HEK293 (cell line): ENCODE measurements around the gene CDCA5.

ENCODE experiments used
- CTCF ChIA-PET: fragments of 350-600 bp; formaldehyde crosslinking; extraction: SDS; loops from one replicate; lab custom pipeline; 2021; ENCODE audit warnings: antibody characterized with exemption; lab: Yijun Ruan, JAX
- POLR2A ChIA-PET: fragments of 300-600 bp; formaldehyde crosslinking; extraction: SDS; loops from one replicate; lab custom pipeline; 2020; ENCODE audit warnings: antibody characterized with exemption, inconsistent platforms; lab: Yijun Ruan, JAX
- H3K27ac ChIP-seq: fragments of 200-500 bp; sonication (Bioruptor generic); 2 replicates; pipeline ENCODE4 v1.5.1; 2014; ENCODE audit warnings: low read depth, low read length, control low read depth, inconsistent platforms; ENCODE audit errors: extremely low read depth
- H3K36me3 ChIP-seq, 2 experiments: fragments of 200-500 bp in 1 of 2; sonication (Bioruptor generic) in 1 of 2; 1 replicate in 1 of 2; 2 replicates in 1 of 2; pipeline ENCODE4 v1.5.1; 2014 to 2017; ENCODE audit warnings: inconsistent platforms in 2 of 2, low read length in 2 of 2; ENCODE audit not compliant: control insufficient read depth in 2 of 2, insufficient read depth in 1 of 2
- H3K4me1 ChIP-seq: fragments of 200-500 bp; sonication (Bioruptor generic); 2 replicates; pipeline ENCODE4 v1.5.1; 2014; ENCODE audit warnings: mild to moderate bottlenecking, low read length, inconsistent platforms; ENCODE audit not compliant: control insufficient read depth, insufficient read depth
- H3K4me3 ChIP-seq: 2 replicates; pipeline ENCODE4 v1.5.1; 2011; ENCODE audit warnings: low read depth, mild to moderate bottlenecking, control low read depth, low read length, moderate library complexity
- H3K9me3 ChIP-seq: fragments of 200-500 bp; sonication (Bioruptor generic); 2 replicates; pipeline ENCODE4 v1.5.1; 2014; ENCODE audit warnings: low read depth, low read length, inconsistent platforms; ENCODE audit not compliant: control insufficient read depth, insufficient read depth
- AEBP2 ChIP-seq: fragments of 450-650 bp; formaldehyde crosslinking; IDR thresholded peaks from 2 replicates; pipeline ENCODE4 v1.5.1; 2016; ENCODE audit warnings: missing biosample characterization, missing genetic modification characterization, borderline replicate concordance
- GLIS1 ChIP-seq: fragments of 450-650 bp; formaldehyde crosslinking; IDR thresholded peaks from 2 replicates; pipeline ENCODE4 v1.5.1; 2016; ENCODE audit warnings: missing biosample characterization, missing genetic modification characterization
- HIC1 ChIP-seq: fragments of 450-650 bp; formaldehyde crosslinking; IDR thresholded peaks from 2 replicates; pipeline ENCODE4 v1.5.1; 2016; ENCODE audit warnings: missing biosample characterization, missing genetic modification characterization
- TCF7L2 ChIP-seq: IDR thresholded peaks from 2 replicates; pipeline ENCODE4 v1.6.1; 2011; ENCODE audit warnings: low read depth, mild to moderate bottlenecking, inconsistent platforms, low read length, moderate library complexity, borderline replicate concordance
- ZBTB10 ChIP-seq: fragments of 450-650 bp; formaldehyde crosslinking; IDR thresholded peaks from 2 replicates; pipeline ENCODE4 v1.5.1; 2016; ENCODE audit warnings: missing biosample characterization, missing genetic modification characterization
- ZBTB8A ChIP-seq: fragments of 450-650 bp; formaldehyde crosslinking; IDR thresholded peaks from 2 replicates; pipeline ENCODE4 v1.5.1; 2016; ENCODE audit warnings: missing biosample characterization, missing genetic modification characterization
- ZEB2 ChIP-seq: fragments of 450-650 bp; formaldehyde crosslinking; IDR thresholded peaks from 2 replicates; pipeline ENCODE4 v1.5.1; 2016; ENCODE audit warnings: missing biosample characterization, missing genetic modification characterization
- ZNF157 ChIP-seq: fragments of 450-650 bp; formaldehyde crosslinking; IDR thresholded peaks from 2 replicates; pipeline ENCODE4 v1.5.1; 2016; ENCODE audit warnings: missing biosample characterization, missing genetic modification characterization
- ZNF19 ChIP-seq: fragments of 450-650 bp; formaldehyde crosslinking; IDR thresholded peaks from 2 replicates; pipeline ENCODE4; 2016; ENCODE audit warnings: missing biosample characterization, missing genetic modification characterization, low read depth
- ZNF280D ChIP-seq: fragments of 450-650 bp; formaldehyde crosslinking; IDR thresholded peaks from 2 replicates; pipeline ENCODE4 v1.5.1; 2016; ENCODE audit warnings: missing biosample characterization, missing genetic modification characterization
- ZNF514 ChIP-seq: fragments of 450-650 bp; formaldehyde crosslinking; IDR thresholded peaks from 2 replicates; pipeline ENCODE4 v1.5.1; 2016; ENCODE audit warnings: missing biosample characterization, missing genetic modification characterization
- ZNF792 ChIP-seq: fragments of 450-650 bp; formaldehyde crosslinking; IDR thresholded peaks from 2 replicates; pipeline ENCODE4 v1.5.1; 2016; ENCODE audit warnings: missing biosample characterization, missing genetic modification characterization

Gene CDCA5

GRCh38 chr11:65110354-65110861 lies 26.6 kb upstream of the CDCA5 start (continued):
- TF ChIP-seq ZBTB8A (tag by site-specific recombination) (no peak), TCF7L2 (no peak), ZBTB10 (tag by site-specific recombination) (no peak), GLIS1 (no peak), ZNF792 (no peak), AEBP2 (tag by site-specific recombination) (no peak), ZNF280D (tag by site-specific recombination) (no peak), ZEB2 (no peak), ZNF19 (tag by site-specific recombination) (no peak)

- H3K36me3 ChIP-seq: peaks cover 0 to 42% of the 10 kb centered on the region in 2 experiments; a peak in 2 of 3 replicates
- no peak overlapping the region for H3K4me3 ChIP-seq
- POLR2A ChIA-PET: interaction anchor here (0.6 to 5.0 kb wide), 8 partner anchors 10 to 331 kb away, joined by 3 to 57 read pairs (median 4); partner anchors contain the start of genes CDCA5, FAU, MRPL49 and SF1
- peaks cover 8% of the 10 kb centered on the region for H3K4me1 ChIP-seq
- CTCF ChIA-PET: interaction anchor here (0.6 to 4.8 kb wide), 12 partner anchors 9 to 245 kb away, joined by 3 to 110 read pairs (median 5); partner anchors contain the start of genes FAU, MRPL49 and VPS51
- H3K27ac ChIP-seq: no peak overlapping the region
- H3K9me3 ChIP-seq: no peaks in the 10 kb centered on the region
- TF ChIP-seq ZNF514 (tag by site-specific recombination) (no peak), HIC1 (0 out of 2 replicates have a peak, but pooled peaks have one; percentile 42), ZNF157 (peak; percentile 67)
Measured at GRCh38 chr11:65109231-65110198, 25.7 kb upstream of the CDCA5 start.
